H54 (cell line): ENCODE measurements around the gene ABCA1.
"Not testable (repeated sequence)": the region's sequence is repeated elsewhere in the genome, so short reads cannot be mapped to it uniquely, and the experiment has no call there.

Source experiments
- DNase-seq: peaks from one replicate; pipeline ENCODE4 v3.0.0; 2011; ENCODE audit warnings: low spot score, mixed read lengths; ENCODE audit not compliant: insufficient read length
- FAIRE-seq: peaks from 3 replicates; lab custom pipeline; 2011; peaks lifted over from hg19 to GRCh38; lab: Jason Lieb, UNC
- POLR2A ChIP-seq: IDR thresholded peaks from 2 replicates; pipeline ENCODE4 v1.6.1; 2011; ENCODE audit warnings: low read depth, mild to moderate bottlenecking, low read length

The ABCA1 gene

DNA sequence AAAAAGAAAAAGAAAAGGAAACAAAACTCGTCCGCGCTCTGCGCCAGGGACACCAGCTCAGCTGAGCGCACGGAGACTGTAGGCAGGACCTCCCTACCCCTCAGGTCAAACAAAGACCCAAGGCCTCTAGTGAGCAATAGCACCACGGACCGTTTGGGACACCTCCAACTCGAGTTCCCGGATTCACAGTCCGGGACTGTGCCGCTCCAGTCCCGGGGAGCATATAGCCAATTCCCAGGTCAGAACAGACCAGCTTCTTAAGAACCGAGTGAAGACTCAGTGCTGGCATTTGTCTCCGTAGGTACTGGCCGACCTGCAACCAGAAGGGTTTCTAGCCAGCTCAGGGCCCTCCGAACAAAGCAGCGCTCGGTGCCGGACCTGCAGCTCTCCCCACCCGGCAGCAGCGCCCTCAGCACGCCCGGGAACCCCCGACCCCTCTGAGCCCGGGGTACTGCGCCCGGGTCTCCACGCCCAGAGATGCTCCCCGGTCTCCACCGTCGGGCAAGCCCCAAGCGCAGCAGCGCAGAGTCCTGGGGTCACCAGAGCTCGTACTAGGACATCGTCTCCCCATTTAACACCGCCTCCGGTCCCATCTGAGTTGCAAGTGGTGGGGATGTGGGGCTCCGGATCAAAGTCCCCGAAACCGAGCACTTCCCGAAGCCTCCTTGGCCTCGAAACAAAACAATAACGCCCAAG is 591 bp downstream of the ABCA1 start:
- FAIRE-seq (no peak), DNase-seq (peak; percentile 57)
- 0 out of 2 replicates have a peak, but pooled peaks have one; percentile 11 for TF ChIP-seq POLR2A

DNA sequence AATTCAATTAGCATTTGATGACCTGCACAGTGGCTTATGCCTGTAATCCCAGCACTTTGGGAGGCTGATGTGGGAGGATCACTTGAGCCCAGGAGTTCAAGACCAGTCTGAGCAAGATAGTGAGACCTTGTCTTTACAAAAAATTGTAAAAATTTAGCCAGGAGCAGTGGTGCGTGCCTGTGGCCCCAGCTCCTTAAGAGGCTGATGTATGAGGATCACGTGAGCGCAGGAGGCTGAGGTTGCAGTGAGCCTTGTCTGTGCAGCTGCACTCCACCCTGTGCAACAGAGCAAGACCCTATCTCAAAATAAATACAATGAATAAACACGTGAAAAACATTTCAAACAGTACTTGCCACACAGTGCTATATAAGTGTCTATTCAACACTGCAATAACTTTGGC is 4.2 kb downstream of the ABCA1 start:
- DNase-seq, result no peak
- TF ChIP-seq POLR2A, result no peak
- FAIRE-seq, result no peak

DNA sequence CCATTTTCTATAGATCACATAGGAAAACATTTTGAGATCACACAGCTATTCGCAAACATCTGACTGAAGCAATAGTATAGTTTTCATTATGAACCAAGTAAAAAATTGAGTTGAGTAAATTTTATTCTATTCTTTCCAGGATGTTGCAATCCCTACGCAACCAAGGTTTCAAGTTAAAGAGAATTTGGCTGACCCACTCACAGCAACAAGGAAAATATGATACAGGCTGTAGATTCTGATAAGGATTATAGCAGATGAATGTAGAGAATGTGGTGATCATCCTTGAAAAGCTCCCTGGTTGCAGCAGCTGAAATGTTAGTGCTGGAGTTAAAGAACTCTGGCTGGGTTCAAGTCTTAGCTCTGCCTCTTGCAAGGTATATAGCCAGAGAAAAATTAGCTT is 4.7 kb downstream of the ABCA1 start:
- TF ChIP-seq POLR2A, result no peak
- DNase-seq, result no peak
- FAIRE-seq, result no peak

DNA sequence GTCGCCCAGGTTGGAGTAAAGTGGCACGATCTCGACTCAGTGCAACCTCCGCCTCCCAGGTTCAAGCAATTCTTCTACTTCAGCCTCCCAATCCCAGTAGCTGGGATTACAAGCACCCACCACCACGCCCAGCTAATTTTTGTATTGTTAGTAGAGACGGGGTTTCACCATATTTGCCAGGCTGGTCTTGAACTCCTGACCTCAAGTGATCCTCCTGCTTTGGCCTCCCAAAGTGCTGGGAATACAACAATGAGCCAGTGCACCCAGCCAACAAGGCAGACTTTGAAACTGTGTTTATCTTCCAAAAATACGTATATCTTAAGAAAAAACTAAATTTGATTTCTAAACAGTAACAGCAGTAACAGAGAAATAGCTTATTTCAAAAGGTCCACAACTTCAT is 5.2 kb downstream of the ABCA1 start:
- DNase-seq, FAIRE-seq: not testable (repeated sequence)

DNA sequence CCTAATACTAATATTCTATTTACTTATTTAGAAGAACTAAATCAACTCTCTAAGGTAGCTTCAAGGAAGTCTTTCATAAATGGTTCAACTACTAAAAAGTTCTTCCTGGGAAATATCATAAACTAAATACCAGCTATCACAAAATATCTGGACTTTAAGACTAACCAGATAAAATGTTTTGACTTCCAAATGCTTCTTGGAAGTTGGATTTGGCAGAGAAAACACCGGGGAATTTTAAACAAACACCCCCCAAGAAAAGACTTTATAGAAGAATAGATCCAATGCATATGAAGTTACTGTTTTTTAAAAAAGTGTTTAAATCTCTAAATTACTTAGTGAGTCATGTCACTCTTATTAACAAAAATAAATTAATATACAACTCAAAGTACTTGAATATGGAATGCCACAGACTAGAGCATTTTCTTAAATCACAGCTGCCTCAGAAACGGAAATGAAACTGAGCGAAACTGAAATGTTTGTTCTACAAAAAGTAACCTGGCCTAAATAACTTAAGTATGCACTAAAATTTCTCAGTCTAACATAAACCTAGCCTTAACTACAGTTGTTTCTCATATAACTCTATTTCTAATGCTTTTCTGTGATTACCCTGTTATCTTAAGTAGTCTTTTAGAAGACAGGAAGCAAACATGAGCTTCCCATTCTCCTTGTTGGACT is 6.8 kb downstream of the ABCA1 start:
- no peak for TF ChIP-seq POLR2A
- no peak for DNase-seq
- FAIRE-seq, result peak; percentile 27

DNA sequence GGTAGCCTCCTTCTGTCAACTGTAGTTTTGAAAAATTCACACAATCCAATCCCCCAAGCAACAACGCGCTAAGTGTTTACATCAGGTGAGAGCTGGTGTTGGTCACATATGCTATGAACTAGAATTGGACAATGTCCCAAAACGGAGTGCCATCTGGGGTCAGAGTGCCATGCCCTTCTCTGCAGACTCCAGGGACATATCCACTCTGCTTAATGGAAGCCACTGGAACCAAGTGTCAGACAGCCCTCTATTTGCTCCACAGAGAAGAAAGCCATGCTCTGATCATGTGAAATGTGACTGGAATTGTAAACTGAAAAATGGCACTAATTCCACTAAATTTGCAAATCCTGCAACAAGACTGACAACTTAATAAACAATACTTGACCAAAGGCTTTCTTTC is 12.2 kb downstream of the ABCA1 start:
- no peak for TF ChIP-seq POLR2A
- DNase-seq (no peak), FAIRE-seq (peak; percentile 15)

DNA sequence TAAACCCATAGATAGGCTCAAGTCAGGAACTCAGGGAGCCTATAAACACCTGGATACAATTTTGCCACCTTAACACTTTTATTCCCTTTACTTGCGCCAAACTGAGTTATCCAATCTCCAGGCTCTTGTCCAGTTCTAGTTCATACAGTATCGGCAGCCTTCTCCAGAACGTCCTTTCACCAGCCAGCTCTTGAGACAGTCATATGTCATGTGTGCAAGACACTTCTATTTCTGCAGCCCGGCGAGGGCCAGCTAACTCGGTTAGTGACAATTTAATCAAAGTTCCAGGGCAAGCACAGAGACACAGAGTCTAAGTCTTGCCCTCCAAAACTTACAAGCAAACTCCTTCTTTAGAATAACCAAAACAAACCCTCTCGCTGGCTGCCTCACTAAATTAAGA is 12.9 kb downstream of the ABCA1 start:
- DNase-seq, result no peak
- no peak for FAIRE-seq
- TF ChIP-seq POLR2A, result no peak

DNA sequence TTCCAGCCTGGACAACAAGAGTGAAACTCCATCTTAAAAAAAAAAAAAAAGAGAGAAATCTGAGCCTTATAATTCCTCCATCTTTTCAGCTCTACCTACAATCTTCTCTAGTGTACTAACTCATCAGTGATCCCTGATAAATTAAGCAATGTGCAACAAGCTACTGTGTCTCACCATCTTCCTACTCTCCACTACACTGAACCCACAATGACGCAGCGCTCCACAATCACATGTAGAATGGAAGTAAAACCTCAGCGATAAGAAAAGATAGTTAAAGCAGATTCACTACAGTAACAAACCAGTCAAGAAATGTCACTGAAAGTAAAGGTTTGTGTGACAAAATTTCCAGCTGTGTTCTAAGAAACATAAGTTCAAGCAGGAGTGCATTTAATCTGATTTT is 13.5 kb downstream of the ABCA1 start:
- no peak for DNase-seq
- no peak for TF ChIP-seq POLR2A
- FAIRE-seq, result no peak

DNA sequence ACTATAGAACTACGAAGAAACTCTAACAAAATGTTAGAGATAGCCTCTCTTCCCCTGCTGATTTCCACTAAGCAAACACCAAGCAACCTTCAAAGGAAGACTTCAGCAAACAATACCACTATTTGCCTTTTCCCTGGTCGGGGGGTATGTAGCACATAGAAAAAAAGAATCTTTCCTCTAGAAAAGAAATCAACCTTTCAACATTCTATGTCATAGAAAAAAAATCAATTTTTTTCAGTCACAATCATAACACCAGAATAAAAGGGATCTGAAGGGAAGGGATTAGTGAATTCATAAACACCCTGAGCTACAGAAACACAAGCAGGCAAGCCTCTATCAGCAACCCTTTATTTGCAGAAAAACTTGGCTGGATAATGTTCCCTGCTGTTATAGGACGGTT is 15.3 kb downstream of the ABCA1 start:
- TF ChIP-seq POLR2A, result no peak
- FAIRE-seq (no peak), DNase-seq (no peak)

DNA sequence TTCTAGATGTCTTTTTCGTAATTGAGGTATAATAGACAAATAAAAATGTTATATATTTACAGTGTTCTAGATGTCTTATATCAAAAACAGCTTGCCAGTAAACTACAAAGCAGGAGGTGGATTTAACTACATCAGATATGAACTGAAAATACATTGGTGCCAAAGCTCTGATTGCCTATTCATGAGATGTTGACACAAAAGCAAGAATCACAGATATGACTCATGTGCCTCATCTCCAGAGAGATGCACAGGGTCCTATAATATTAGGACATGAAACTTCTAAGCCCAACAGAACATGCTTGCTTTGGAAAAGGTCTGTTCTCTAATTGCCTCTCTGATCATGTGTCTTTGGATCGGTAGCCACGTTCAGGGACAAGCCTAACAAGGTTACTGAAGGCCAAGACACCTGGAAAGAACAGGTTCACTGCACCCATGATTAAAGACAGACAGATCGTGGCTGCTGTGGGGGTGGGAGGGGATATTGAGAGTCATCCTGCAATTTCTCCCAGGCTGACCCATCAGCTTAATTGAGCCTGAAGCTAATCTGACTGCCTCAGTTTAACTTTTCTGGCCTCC is 16.8 kb downstream of the ABCA1 start:
- no peak for TF ChIP-seq POLR2A
- peak; percentile 41 for FAIRE-seq
- no peak for DNase-seq

DNA sequence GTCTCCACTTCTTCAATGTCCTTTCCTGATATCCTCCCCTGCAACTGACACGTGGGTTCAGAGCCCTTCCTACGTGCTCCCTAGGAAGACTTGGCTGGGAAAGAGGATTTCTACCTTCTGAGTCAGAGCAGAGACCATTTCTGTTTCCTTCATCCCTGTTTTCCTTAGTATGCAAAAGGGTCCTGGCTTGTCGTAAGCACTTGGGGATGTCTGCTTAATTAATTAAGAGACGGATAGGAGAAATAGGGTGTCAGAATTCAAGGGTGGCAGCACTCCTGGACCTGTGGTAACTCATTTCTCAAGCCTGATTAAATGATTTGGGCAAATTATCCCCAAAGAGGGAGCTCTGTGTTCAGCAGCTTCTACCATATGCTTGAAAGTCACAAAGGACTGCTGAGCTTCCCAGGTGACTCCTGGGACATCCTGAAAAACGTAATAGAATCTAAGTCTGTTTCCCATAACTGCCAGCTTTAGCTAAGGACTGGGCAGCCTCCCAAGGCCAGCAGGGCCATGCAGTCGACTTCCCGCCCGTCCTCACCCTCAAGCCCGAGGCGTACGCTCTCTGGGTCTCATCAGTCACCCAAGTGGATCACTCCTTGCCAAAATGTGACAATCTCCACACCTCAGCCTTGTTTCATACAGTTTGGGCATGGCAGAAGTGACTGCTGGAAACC is 20.5 kb downstream of the ABCA1 start:
- DNase-seq, result peak; percentile 71
- TF ChIP-seq POLR2A, result no peak
- FAIRE-seq, result peak; percentile 88

DNA sequence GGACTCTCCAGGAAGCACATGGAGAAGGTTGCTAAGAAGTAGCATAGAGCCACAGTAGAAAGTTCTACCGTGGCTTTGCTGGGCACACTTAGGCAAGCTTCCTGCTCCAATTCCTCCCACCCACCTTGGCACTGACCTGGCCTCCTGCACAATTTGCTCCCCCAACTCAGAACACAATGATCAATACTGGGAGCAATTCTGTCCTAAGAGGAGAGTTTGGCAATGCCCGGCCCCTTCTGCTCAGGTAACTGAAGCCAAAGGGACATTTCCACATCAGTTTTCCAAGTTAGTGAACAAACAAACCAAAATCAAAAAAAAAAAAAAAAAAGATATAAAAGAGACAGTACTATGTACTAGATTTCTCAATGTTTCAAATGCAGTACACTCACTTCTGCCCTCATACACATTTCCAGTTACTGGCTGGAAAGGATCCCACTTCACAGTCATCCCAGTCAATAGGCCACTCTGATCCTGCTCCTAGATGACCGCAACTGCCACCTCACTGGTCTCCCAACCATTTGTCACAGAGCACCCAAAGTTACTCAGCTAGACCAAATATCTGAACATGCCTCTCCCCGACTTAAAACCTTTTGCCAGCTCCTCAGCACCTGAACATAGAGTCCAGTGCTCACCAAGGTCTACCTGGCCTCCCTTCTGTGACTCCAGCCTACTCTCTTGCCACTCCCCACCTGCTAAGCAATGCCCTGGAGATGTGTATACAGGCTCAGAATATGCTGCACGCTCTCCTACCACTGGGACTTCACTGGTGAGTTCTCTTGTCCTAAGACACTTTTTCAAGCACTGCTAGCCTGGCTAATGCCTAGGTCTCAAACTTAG is 21.3 kb downstream of the ABCA1 start:
- peak; percentile 95 for FAIRE-seq
- DNase-seq, result peak; percentile 83
- TF ChIP-seq POLR2A, result no peak

DNA sequence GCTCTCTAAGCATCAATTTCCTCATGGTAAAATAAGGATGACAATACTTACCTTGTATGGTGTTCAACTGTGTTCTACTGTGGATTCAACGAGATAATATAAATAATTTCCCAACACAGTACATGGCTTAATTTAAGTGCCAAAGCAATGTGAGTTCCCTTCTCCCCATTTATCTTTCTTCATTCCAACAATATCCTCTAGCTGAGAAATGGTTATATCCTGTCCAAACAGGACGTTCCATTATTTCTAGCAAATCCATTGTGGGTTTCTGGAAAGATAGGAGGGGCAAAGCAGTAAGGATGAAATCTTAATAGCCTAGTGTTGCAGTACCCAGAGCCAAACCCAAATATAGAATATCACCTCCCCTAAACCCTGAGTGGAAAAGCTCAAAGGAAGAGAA is 22.0 kb downstream of the ABCA1 start:
- no peak for TF ChIP-seq POLR2A
- no peak for DNase-seq
- no peak for FAIRE-seq

DNA sequence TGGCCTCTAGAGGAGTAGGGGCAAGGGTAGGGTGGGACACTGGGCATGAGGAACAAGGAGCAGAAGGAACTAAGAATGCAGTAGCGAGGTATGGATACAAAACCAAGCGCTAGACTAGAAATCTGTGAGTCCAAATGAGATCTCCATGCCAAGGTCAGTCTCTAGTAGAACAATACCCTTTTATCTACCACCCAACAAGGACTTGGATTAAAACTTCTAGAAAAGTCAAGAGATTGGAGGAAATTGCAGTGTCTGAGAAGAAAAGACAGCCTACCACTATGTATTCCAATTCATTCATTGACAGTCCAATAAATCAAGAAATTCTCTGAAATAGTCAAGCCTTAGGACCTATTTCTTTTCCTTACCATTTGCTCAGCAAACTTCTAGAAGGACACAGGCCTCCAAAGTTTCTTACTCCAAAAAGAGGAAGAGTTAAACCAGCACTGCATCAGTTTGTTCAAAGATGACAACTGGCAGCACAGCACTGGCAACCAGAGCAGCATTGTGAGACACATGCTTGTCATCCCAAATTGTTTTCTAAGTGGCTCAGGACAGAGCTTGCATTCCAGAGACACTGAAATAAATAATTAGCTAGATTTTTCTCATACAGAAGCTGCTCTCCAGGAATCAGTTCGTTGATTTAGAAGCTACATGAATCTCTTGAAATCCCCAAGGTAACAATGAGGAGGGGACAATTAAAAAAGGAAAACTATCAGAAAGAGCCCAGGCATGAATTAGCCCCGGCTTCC is 22.6 kb downstream of the ABCA1 start:
- FAIRE-seq (no peak), DNase-seq (no peak)
- no peak for TF ChIP-seq POLR2A
